T-helper 1 cell treated with Interleukin-12 subunit alpha and Interleukin-12 subunit beta and Interleukin-4 antibody, amounts not matched to agents 30 μg/mL and 1 μg/mL, for 36 hours (primary cell): ENCODE results near the gene PTPRN2.
A peak's percentile ranks its signal among the peaks of the same experiment; 100 is the strongest.
"Not testable (repeated sequence)": the region's sequence is repeated elsewhere in the genome, so short reads cannot be mapped to it uniquely, and the experiment has no call there.

Source experiments
- H3K27ac Mint-ChIP-seq: one replicate; pipeline ENCODE4 v1.8.0; 2021; ENCODE audit warnings: mild to moderate bottlenecking, mixed read lengths
- H3K27me3 Mint-ChIP-seq: one replicate; pipeline ENCODE4 v1.8.0; 2021; ENCODE audit warnings: low read depth, mixed read lengths
- H3K36me3 Mint-ChIP-seq: one replicate; pipeline ENCODE4 v1.8.0; 2021; ENCODE audit warnings: low read depth, mixed read lengths
- H3K4me1 Mint-ChIP-seq: one replicate; pipeline ENCODE4 v1.8.0; 2021; ENCODE audit warnings: low read depth, mixed read lengths
- H3K4me3 Mint-ChIP-seq: one replicate; pipeline ENCODE4 v1.8.0; 2021; ENCODE audit warnings: mild to moderate bottlenecking, moderate library complexity, mixed read lengths
- H3K9me3 Mint-ChIP-seq: one replicate; pipeline ENCODE4 v1.8.0; 2021; ENCODE audit warnings: mixed read lengths

The PTPRN2 gene

DNA sequence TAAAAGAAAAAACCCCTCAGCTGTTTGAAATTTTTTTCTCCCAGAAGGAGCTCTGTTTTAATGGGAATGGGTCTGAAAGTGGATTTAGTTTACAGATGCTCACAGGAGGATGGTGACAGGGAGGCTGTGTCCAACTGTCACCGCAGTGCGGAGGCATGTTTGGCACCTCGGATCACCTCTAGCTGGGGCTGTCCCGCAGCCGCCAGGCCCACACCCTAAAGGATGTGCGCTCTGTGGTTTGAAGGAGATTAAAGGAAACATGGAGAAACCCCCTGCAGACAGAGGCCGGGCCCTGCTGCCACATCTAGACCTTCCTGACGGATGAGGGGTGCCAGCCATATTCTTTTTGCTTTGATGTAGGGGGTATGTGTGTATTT, 1090.3 kb downstream of the PTPRN2 start:
- no peak overlapping the region for H3K27ac Mint-ChIP-seq
- peaks cover 20% of the 10 kb centered on the region for H3K27me3 Mint-ChIP-seq
- peaks cover 7% of the 10 kb centered on the region for H3K36me3 Mint-ChIP-seq
- H3K9me3 Mint-ChIP-seq = peaks cover 7% of the 10 kb centered on the region
- H3K4me3 Mint-ChIP-seq = no peak overlapping the region
- H3K4me1 Mint-ChIP-seq = peaks cover 33% of the 10 kb centered on the region

- Mint-ChIP-seq H3K36me3 (peaks cover 9% of the 10 kb centered on the region), H3K27me3 (peaks cover 23% of the 10 kb centered on the region), H3K9me3 (peaks cover 11% of the 10 kb centered on the region), H3K4me1 (peaks cover 30% of the 10 kb centered on the region), H3K27ac (no peak overlapping the region), H3K4me3 (no peak overlapping the region)
These were observed 1091.0 kb downstream of the PTPRN2 start for GRCh38 chr7:157496416-157497275.

DNA sequence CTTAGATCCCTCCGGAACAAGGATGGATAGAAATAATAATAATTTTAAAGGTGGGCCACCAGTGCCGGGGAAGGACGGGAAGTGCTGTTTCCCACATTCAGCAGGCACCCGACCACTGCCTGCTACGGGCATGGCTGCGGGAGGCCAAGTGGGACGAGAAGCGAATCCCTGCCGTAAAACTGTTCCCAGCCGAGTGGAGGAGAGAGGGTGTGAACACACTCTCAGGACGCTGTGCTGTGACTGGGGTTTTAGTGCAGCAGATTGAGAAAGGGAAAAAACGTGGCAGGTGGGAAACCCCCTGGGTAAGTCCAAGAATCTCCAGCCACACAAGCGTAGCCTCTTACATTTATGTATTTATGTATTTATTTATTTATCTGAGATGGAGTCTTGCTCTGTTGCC, 1092.0 kb downstream of the PTPRN2 start:
- Mint-ChIP-seq H3K27me3 (peaks cover 23% of the 10 kb centered on the region), H3K36me3 (peaks cover 15% of the 10 kb centered on the region), H3K9me3 (peaks cover 21% of the 10 kb centered on the region), H3K4me3 (no peak overlapping the region), H3K4me1 (peaks cover 39% of the 10 kb centered on the region), H3K27ac (no peak overlapping the region)

- peaks cover 24% of the 10 kb centered on the region for H3K9me3 Mint-ChIP-seq
- no peak overlapping the region for H3K27ac Mint-ChIP-seq
- H3K36me3 Mint-ChIP-seq = peaks cover 15% of the 10 kb centered on the region
- no peak overlapping the region for H3K4me3 Mint-ChIP-seq
- H3K4me1 Mint-ChIP-seq = peaks cover 43% of the 10 kb centered on the region
- peaks cover 23% of the 10 kb centered on the region for H3K27me3 Mint-ChIP-seq
These were observed 1092.5 kb downstream of the PTPRN2 start for GRCh38 chr7:157495177-157495553.

- peaks cover 15% of the 10 kb centered on the region for H3K36me3 Mint-ChIP-seq
- H3K4me1 Mint-ChIP-seq = peaks cover 43% of the 10 kb centered on the region
- no peak overlapping the region for H3K4me3 Mint-ChIP-seq
- H3K27ac Mint-ChIP-seq = no peak overlapping the region
- H3K27me3 Mint-ChIP-seq = peaks cover 23% of the 10 kb centered on the region
- H3K9me3 Mint-ChIP-seq = peaks cover 24% of the 10 kb centered on the region
These were observed 1093.0 kb downstream of the PTPRN2 start for GRCh38 chr7:157494506-157495176.

GRCh38 chr7:157493776-157494175, 1093.8 kb downstream of the PTPRN2 start:
- H3K4me1 Mint-ChIP-seq = peaks cover 43% of the 10 kb centered on the region
- H3K27ac Mint-ChIP-seq = no peak overlapping the region
- H3K36me3 Mint-ChIP-seq = peaks cover 15% of the 10 kb centered on the region
- peaks cover 24% of the 10 kb centered on the region for H3K9me3 Mint-ChIP-seq
- no peak overlapping the region for H3K4me3 Mint-ChIP-seq
- peaks cover 23% of the 10 kb centered on the region for H3K27me3 Mint-ChIP-seq

GRCh38 chr7:157493017-157493416, 1094.6 kb downstream of the PTPRN2 start:
- Mint-ChIP-seq H3K27ac (no peak overlapping the region), H3K9me3 (peaks cover 24% of the 10 kb centered on the region), H3K4me3 (no peak overlapping the region), H3K36me3 (peaks cover 15% of the 10 kb centered on the region), H3K4me1 (peaks cover 43% of the 10 kb centered on the region), H3K27me3 (peaks cover 23% of the 10 kb centered on the region)

GRCh38 chr7:157490465-157490912, 1097.1 kb downstream of the PTPRN2 start:
- peaks cover 31% of the 10 kb centered on the region for H3K27me3 Mint-ChIP-seq
- peak overlapping the region; percentile 88 for H3K27ac Mint-ChIP-seq
- H3K4me3 Mint-ChIP-seq = peak overlapping the region; percentile 41

DNA sequence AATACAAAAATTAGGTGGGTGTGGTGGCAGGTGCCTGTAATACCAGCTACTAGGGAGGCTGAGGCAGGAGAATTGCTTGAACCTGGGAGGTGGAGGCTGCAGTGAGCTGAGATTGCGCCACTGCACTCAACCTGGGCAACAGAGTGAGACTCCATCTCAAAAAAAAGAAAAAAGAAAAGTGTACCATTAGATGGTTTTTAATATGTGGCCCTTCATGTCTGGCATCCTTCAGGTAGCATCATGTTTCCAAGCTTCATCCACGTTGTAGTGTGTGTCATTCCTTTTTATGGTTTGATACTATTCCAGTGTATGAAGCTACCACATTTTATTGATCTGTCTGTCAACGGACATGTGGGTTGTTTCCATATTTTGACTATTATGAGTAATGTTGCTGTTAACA, 1097.8 kb downstream of the PTPRN2 start:
- peaks cover 15% of the 10 kb centered on the region for H3K36me3 Mint-ChIP-seq
- H3K4me3 Mint-ChIP-seq, H3K27ac Mint-ChIP-seq: not testable (repeated sequence)
- H3K27me3 Mint-ChIP-seq = peaks cover 36% of the 10 kb centered on the region
- H3K9me3 Mint-ChIP-seq = peaks cover 24% of the 10 kb centered on the region
- peaks cover 42% of the 10 kb centered on the region for H3K4me1 Mint-ChIP-seq

More at GRCh38 chr7:157490465-157490912, 1097.1 kb downstream of the PTPRN2 start:
- Mint-ChIP-seq H3K36me3 (peaks cover 15% of the 10 kb centered on the region), H3K9me3 (peaks cover 24% of the 10 kb centered on the region), H3K4me1 (peaks cover 44% of the 10 kb centered on the region)
